Fibroblast of the conjunctiva (primary cell): ENCODE results near the gene C7orf57.

Experiments used
- DNase-seq: peaks from one replicate; pipeline ENCODE4 v3.0.0-alpha.2; 2010; ENCODE audit warnings: low read depth

Gene C7orf57

GRCh38 chr7:48085433-48085791, 50.1 kb downstream of the C7orf57 start:
- DNase-seq, result no peak

GRCh38 chr7:48085942-48086341, 50.6 kb downstream of the C7orf57 start:
- DNase-seq, result no peak

- peak; percentile 43 for DNase-seq
These were observed 52.0 kb downstream of the C7orf57 start for GRCh38 chr7:48087349-48087748.

- DNase-seq, result peak; percentile 96
These were observed 53.3 kb downstream of the C7orf57 start for GRCh38 chr7:48088559-48089045.

GRCh38 chr7:48089046-48090003, 54.0 kb downstream of the C7orf57 start, which contains the start of gene UPP1:
Gene UPP1 (plus strand): TSS chr7:48089265. CDS start chr7:48094784, 5,519 bp downstream.
- DNase-seq, result no peak

- DNase-seq, result no peak
These were observed 54.9 kb downstream of the C7orf57 start for GRCh38 chr7:48090095-48090805.

GRCh38 chr7:48091506-48092433, 56.4 kb downstream of the C7orf57 start:
- no peak for DNase-seq

- DNase-seq, result no peak
These were observed 59.5 kb downstream of the C7orf57 start for GRCh38 chr7:48094861-48095293.

- no peak for DNase-seq
These were observed 60.9 kb downstream of the C7orf57 start for GRCh38 chr7:48096273-48096672.

- no peak for DNase-seq
These were observed 62.3 kb downstream of the C7orf57 start for GRCh38 chr7:48097521-48098231.

- DNase-seq, result no peak
These were observed 63.5 kb downstream of the C7orf57 start for GRCh38 chr7:48098846-48099245.

- no peak for DNase-seq
These were observed 64.4 kb downstream of the C7orf57 start for GRCh38 chr7:48099781-48100180.

GRCh38 chr7:48101352-48101751, 66.0 kb downstream of the C7orf57 start:
- DNase-seq, result no peak

- no peak for DNase-seq
These were observed 66.6 kb downstream of the C7orf57 start for GRCh38 chr7:48101968-48102367.

GRCh38 chr7:48102530-48102929, 67.2 kb downstream of the C7orf57 start:
- DNase-seq, result no peak

GRCh38 chr7:48105045-48105444, 69.7 kb downstream of the C7orf57 start:
- DNase-seq, result no peak

GRCh38 chr7:48106906-48107659, 71.7 kb downstream of the C7orf57 start:
- DNase-seq, result no peak

- DNase-seq, result no peak
These were observed 72.7 kb downstream of the C7orf57 start for GRCh38 chr7:48107926-48108472.

GRCh38 chr7:48108959-48109847, 73.9 kb downstream of the C7orf57 start:
- DNase-seq, result no peak
